A673 (cell line): ENCODE results near the gene AQR. TPM values are rescaled to one million over a fixed set of nuclear protein-coding genes. Genes with fewer than 3 reads are reported as not detected.
"Not testable (repeated sequence)": the region's sequence is repeated elsewhere in the genome, so short reads cannot be mapped to it uniquely, and the experiment has no call there.

Experiments used
- BruUV-seq: library from RNA; stranded (reverse); fragments of 400-500 nt; replicated peaks from 2 replicates; lab custom pipeline; 2021; lab: Mats Ljungman, UMichigan
- CTCF ChIA-PET: fragments of 300-600 bp; sonication (Branson Sonifier 250); formaldehyde crosslinking; loops from one replicate; lab custom pipeline; 2022; ENCODE audit warnings: antibody characterized with exemption; lab: Charles Lee
- POLR2A ChIA-PET: fragments of 300-600 bp; sonication (Branson Sonifier 250); formaldehyde crosslinking; loops from one replicate; lab custom pipeline; 2022; ENCODE audit warnings: antibody characterized with exemption; ENCODE audit not compliant: low non-redundant PET; lab: Charles Lee
- DNase-seq: peaks from one replicate; pipeline ENCODE4 v3.0.0-alpha.2; 2015; ENCODE audit warnings: low spot score
- H3K27ac ChIP-seq: fragments of 200-600 bp; sonication (generic); 2 replicates; pipeline ENCODE4 v1.5.1; 2016; ENCODE audit warnings: mixed run types, low read depth, mild to moderate bottlenecking, mixed read lengths, antibody characterized with exemption, low read length; ENCODE audit not compliant: poor library complexity, severe bottlenecking
- H3K27me3 ChIP-seq: fragments of 200-600 bp; sonication (generic); replicated peaks from 2 replicates; pipeline ENCODE4 v1.6.1; 2017; ENCODE audit warnings: mixed run types, low read depth, mild to moderate bottlenecking, mixed read lengths, antibody characterized with exemption, low read length; ENCODE audit not compliant: insufficient read depth, poor library complexity
- H3K36me3 ChIP-seq: fragments of 200-600 bp; sonication (generic); 2 replicates; pipeline ENCODE4 v1.6.1; 2016; ENCODE audit warnings: mixed run types, mild to moderate bottlenecking, mixed read lengths, antibody characterized with exemption, low read length; ENCODE audit not compliant: insufficient read depth, poor library complexity, severe bottlenecking
- H3K4me1 ChIP-seq: fragments of 200-600 bp; sonication (generic); 2 replicates; pipeline ENCODE4 v1.6.1; 2017; ENCODE audit warnings: mixed run types, mild to moderate bottlenecking, mixed read lengths, antibody characterized with exemption, low read length; ENCODE audit not compliant: insufficient read depth, poor library complexity, severe bottlenecking
- H3K4me3 ChIP-seq: fragments of 200-600 bp; sonication (generic); 2 replicates; pipeline ENCODE4 v1.5.1; 2016; ENCODE audit warnings: low read depth, mixed run types, mild to moderate bottlenecking, mixed read lengths, low read length; ENCODE audit not compliant: poor library complexity, severe bottlenecking
- H3K9me3 ChIP-seq: fragments of 200-600 bp; sonication (generic); 2 replicates; pipeline ENCODE4 v1.6.1; 2016; ENCODE audit warnings: mixed run types, low read depth, mild to moderate bottlenecking, mixed read lengths, antibody characterized with exemption, low read length; ENCODE audit not compliant: poor library complexity, severe bottlenecking
- CTCF ChIP-seq: fragments of 300-800, 200-600 bp; sonication (generic); conservative IDR thresholded peaks from 2 replicates; pipeline ENCODE4 v1.5.1; 2017; ENCODE audit warnings: low read depth, mild to moderate bottlenecking, antibody characterized with exemption, low read length, moderate library complexity, mixed read lengths
- EZH2 ChIP-seq: fragments of 200-600 bp; sonication (generic); IDR thresholded peaks from 2 replicates; pipeline ENCODE4 v1.6.1; 2017; ENCODE audit warnings: borderline replicate concordance, low read depth, mild to moderate bottlenecking, mixed read lengths, antibody characterized with exemption, low read length; ENCODE audit not compliant: poor library complexity, severe bottlenecking
- intact Hi-C: fragments of 100-400 bp; cut with micrococcal nuclease; formaldehyde crosslinking; loops from one replicate; pipeline ENCODE4 v1.10.0; 2022; ENCODE audit not compliant: unreplicated experiment
- total RNA-seq: library from RNA; stranded (reverse); gene quantifications from 2 replicates; pipeline ENCODE4 v1.2.3, GENCODE V29; 2021

Gene AQR
- total RNA-seq, 1 experiment from 2014 or later, result 34.2 TPM

DNA sequence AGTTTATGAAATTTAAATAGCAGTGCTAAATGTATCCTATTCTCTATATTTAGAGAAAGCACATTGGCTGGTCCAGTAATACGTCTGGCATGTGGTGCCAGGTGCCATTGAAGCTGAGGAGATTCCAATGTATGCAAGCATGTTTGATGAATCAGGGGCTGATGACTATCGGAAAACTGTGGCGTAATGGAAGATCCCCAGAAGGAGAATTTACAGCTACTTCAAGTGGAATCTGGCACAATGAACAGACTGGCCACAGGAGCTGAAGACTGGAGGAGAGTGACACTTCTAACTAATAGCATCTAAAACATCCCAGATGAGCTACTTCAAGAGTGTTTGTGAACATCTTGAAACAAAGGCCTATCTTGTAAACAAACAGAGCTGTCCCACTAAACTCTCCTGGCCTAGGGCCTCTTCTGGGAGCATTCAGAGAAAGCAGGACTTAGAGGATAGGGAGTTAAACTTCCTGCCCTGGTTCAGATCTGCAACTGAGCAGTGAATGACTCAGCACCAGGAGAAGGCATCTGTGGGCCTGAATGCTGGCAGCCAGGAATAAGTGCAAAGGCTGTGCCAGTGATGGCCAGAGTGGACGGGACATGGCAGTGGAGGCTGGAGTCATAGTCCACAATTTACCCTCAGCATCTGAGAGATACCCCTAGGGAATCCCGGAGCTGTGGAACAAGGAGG is 159.0 kb downstream of the AQR start:
- TF ChIP-seq CTCF, result no peak
- no peak for TF ChIP-seq EZH2
- intact Hi-C loops, result loop anchor here (10.0 kb wide), 1 partner anchor 64 kb away; no protein-coding TSS in a partner anchor
- DNase-seq, result no peak
- CTCF ChIA-PET, result no interaction called here
- no TSS peak for BruUV-seq
- Histone ChIP-seq H3K4me1 (no peaks in the 10 kb centered on the region), H3K4me3 (no peak overlapping the region), H3K27me3 (no peaks in the 10 kb centered on the region), H3K9me3 (no peaks in the 10 kb centered on the region), H3K27ac (no peak overlapping the region), H3K36me3 (no peaks in the 10 kb centered on the region)
- POLR2A ChIA-PET, result no interaction called here

- intact Hi-C loops, result no loop called here
- no peaks in the 10 kb centered on the region for H3K36me3 ChIP-seq
Observed at GRCh38 chr15:34809186-34809585, 160.4 kb downstream of the AQR start.

GRCh38 chr15:34808016-34808415 is 161.5 kb downstream of the AQR start:
- Histone ChIP-seq H3K4me1 (no peaks in the 10 kb centered on the region), H3K4me3 (no peak overlapping the region), H3K27me3 (peaks cover 5% of the 10 kb centered on the region), H3K27ac (no peak overlapping the region), H3K36me3 (no peaks in the 10 kb centered on the region), H3K9me3 (no peaks in the 10 kb centered on the region)
- no TSS peak for BruUV-seq
- ChIA-PET CTCF (no interaction called here), POLR2A (no interaction called here)
- intact Hi-C loops, result no loop called here
- TF ChIP-seq EZH2, result no peak
- no peak for TF ChIP-seq CTCF
- DNase-seq, result no peak

More at GRCh38 chr15:34809186-34809585, 160.4 kb downstream of the AQR start:
- TF ChIP-seq EZH2 (no peak), CTCF (no peak)
- POLR2A ChIA-PET, result no interaction called here
- H3K4me3 ChIP-seq, result no peak overlapping the region
- no peak for DNase-seq
- peaks cover 5% of the 10 kb centered on the region for H3K27me3 ChIP-seq
- H3K27ac ChIP-seq, result no peak overlapping the region
- BruUV-seq, result no TSS peak
- CTCF ChIA-PET, result no interaction called here
- H3K9me3 ChIP-seq, result no peaks in the 10 kb centered on the region
- H3K4me1 ChIP-seq, result no peaks in the 10 kb centered on the region

DNA sequence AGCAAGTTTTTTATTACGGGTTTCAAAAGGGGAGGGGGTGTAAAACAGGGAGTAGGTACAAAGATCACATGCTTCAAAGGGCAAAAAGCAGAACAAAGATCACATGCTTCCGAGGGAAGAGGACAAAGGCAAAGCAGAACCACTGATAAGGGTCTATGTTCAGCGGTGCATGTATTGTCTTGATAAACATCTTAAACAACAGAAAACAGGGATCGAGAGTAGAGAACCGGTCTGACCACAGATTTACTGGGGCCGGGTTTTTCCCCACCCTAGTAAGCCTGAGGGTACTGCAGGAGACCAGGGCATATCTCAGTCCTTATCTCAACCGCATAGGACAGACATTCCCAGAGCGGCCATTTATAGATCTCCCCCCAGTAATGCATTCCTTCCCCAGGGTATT is 162.3 kb downstream of the AQR start:
- H3K4me3 ChIP-seq, H3K36me3 ChIP-seq, CTCF ChIA-PET, H3K27me3 ChIP-seq, H3K9me3 ChIP-seq, DNase-seq, H3K4me1 ChIP-seq, intact Hi-C loops, BruUV-seq, H3K27ac ChIP-seq, POLR2A ChIA-PET: not testable (repeated sequence)
